Parathyroid adenoma (tissue), 2 donors: ENCODE data around the gene SLC34A1.
"Not testable (repeated sequence)": the region's sequence is repeated elsewhere in the genome, so short reads cannot be mapped to it uniquely, and the experiment has no call there.

Source experiments
- H2AFZ ChIP-seq: fragments of 300-600 bp; sonication (generic); one replicate; pipeline ENCODE4 v1.7.0; 2017; ENCODE audit warnings: antibody characterized with exemption, mild to moderate bottlenecking
- H3K27ac ChIP-seq: fragments of 300-600 bp; sonication (generic); one replicate; pipeline ENCODE4 v1.7.0; 2017
- H3K27me3 ChIP-seq: fragments of 300-600 bp; sonication (generic); one replicate; pipeline ENCODE4 v1.7.0; 2017; ENCODE audit warnings: low read length; ENCODE audit not compliant: control insufficient read depth, insufficient read depth
- H3K36me3 ChIP-seq: fragments of 300-600 bp; sonication (generic); one replicate; pipeline ENCODE4 v1.7.0; 2017; ENCODE audit warnings: low read length; ENCODE audit not compliant: control insufficient read depth, insufficient read depth
- H3K4me1 ChIP-seq: fragments of 300-600 bp; sonication (generic); one replicate; pipeline ENCODE4 v1.7.0; 2017; ENCODE audit warnings: control low read depth
- H3K4me2 ChIP-seq: fragments of 300-600 bp; sonication (generic); one replicate; pipeline ENCODE4 v1.7.0; 2017; ENCODE audit warnings: low read length
- H3K4me3 ChIP-seq: fragments of 300-600 bp; sonication (generic); one replicate; pipeline ENCODE4 v1.7.0; 2017; ENCODE audit warnings: low read depth, low read length
- H3K79me2 ChIP-seq: fragments of 300-600 bp; sonication (generic); one replicate; pipeline ENCODE4 v1.7.0; 2017; ENCODE audit warnings: control low read depth
- H3K9ac ChIP-seq: fragments of 300-600 bp; sonication (generic); one replicate; pipeline ENCODE4 v1.7.0; 2017; ENCODE audit warnings: mild to moderate bottlenecking
- H3K9me3 ChIP-seq: fragments of 300-600 bp; sonication (generic); one replicate; pipeline ENCODE4 v1.7.0; 2017; ENCODE audit warnings: low read length; ENCODE audit not compliant: control insufficient read depth
- TF ChIP-seq, protein P1 (sequence below): fragments of 300-600 bp; sonication (generic); IDR thresholded peaks from one replicate; pipeline ENCODE4 v1.7.0; 2017; ENCODE audit warnings: antibody characterized with exemption, mild to moderate bottlenecking
- donor health status: primary hyperparathyroidism.

SLC34A1 gene

DNA sequence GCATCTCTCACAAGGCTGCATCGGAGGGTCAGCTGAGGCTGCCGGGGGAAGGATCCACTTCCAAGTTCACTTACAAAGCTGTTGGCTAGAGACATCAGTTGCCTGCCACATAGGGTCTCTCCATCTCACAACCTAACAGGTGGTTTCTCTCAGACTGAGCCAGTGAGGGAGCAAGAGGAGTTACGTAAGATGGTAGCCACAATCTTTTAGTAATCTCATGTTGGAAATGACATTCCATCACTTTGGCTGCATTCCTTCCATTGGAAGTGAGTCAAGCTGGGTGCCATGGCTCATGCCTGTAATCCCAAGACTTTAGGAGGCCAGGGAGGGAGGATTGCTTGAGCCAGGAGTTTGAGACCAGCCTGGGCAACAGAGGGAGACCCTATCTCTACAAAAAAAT lies 34.8 kb downstream of the SLC34A1 start:
- H3K36me3 ChIP-seq = no peaks in the 10 kb centered on the region
- H3K9me3 ChIP-seq = no peaks in the 10 kb centered on the region
- no peak overlapping the region for H3K27ac ChIP-seq
- H3K79me2 ChIP-seq = no peaks in the 10 kb centered on the region
- H3K4me1 ChIP-seq = no peaks in the 10 kb centered on the region
- TF ChIP-seq, protein P1, sequence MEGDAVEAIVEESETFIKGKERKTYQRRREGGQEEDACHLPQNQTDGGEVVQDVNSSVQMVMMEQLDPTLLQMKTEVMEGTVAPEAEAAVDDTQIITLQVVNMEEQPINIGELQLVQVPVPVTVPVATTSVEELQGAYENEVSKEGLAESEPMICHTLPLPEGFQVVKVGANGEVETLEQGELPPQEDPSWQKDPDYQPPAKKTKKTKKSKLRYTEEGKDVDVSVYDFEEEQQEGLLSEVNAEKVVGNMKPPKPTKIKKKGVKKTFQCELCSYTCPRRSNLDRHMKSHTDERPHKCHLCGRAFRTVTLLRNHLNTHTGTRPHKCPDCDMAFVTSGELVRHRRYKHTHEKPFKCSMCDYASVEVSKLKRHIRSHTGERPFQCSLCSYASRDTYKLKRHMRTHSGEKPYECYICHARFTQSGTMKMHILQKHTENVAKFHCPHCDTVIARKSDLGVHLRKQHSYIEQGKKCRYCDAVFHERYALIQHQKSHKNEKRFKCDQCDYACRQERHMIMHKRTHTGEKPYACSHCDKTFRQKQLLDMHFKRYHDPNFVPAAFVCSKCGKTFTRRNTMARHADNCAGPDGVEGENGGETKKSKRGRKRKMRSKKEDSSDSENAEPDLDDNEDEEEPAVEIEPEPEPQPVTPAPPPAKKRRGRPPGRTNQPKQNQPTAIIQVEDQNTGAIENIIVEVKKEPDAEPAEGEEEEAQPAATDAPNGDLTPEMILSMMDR = no peak
- H3K27me3 ChIP-seq = no peaks in the 10 kb centered on the region
- no peak overlapping the region for H3K4me2 ChIP-seq
- no peak overlapping the region for H2AFZ ChIP-seq
- no peak overlapping the region for H3K9ac ChIP-seq
- H3K4me3 ChIP-seq = no peak overlapping the region

DNA sequence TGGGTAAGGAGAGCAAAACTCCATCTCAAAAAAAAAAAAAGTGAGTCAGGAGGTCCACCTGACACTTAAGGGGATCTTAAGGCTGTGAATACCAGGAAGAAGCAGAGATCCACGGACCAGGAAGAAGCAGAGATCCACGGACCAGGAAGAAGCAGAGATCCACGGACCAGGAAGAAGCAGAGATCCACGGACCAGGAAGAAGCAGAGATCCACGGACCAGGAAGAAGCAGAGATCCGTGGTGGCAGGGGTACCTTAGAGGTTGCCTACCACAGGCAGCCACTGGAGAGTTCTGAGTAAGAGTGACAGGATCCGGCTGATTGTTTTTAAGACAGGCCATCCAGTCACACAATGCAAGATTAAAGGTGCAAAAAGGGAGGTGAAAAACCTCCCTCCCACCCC lies 36.2 kb downstream of the SLC34A1 start:
- H3K4me1 ChIP-seq, H3K79me2 ChIP-seq, H2AFZ ChIP-seq, H3K9ac ChIP-seq, H3K27ac ChIP-seq, H3K4me3 ChIP-seq, H3K27me3 ChIP-seq, H3K36me3 ChIP-seq, H3K9me3 ChIP-seq, H3K4me2 ChIP-seq: not testable (repeated sequence)

DNA sequence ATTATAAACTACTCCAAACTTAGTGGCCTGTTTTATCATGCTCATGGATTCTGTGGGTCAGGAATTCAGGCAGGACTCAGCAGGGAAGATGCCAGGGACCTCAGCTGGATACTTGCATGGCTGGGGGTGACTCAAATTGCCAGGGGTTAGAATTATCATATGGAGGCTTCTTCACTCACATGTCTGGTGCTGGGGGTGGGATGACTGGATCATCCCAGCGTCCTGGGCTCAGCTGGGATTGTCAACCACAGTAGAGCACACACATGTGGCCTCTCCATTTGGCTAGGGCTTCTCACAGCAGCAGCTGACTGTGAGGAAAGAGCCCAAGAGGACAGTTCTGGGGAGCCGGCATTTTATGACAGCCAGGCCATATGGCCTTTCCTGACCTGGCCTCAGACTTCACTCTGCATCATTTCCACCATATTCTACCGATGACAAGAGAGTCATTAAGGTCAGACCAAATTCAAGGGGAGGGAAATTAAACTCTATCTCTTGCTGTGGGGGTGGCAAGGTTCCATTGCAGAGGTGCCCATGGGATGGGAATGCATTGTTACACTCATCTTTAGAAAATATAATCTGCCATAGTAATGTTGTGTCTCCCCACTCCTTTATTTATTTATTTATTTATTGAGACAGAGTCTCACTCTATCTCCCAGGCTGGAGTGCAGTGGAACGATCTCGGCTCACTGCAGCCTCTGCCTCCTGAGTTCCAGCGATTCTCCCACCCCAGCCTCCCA lies 37.0 kb downstream of the SLC34A1 start:
- no peak overlapping the region for H2AFZ ChIP-seq
- no peak overlapping the region for H3K27ac ChIP-seq
- peaks cover 7% of the 10 kb centered on the region for H3K4me1 ChIP-seq
- H3K4me3 ChIP-seq = no peak overlapping the region
- no peaks in the 10 kb centered on the region for H3K9me3 ChIP-seq
- H3K9ac ChIP-seq = no peak overlapping the region
- no peaks in the 10 kb centered on the region for H3K27me3 ChIP-seq
- H3K4me2 ChIP-seq = no peak overlapping the region
- H3K79me2 ChIP-seq = no peaks in the 10 kb centered on the region
- TF ChIP-seq, protein P1 = no peak
- no peaks in the 10 kb centered on the region for H3K36me3 ChIP-seq

DNA sequence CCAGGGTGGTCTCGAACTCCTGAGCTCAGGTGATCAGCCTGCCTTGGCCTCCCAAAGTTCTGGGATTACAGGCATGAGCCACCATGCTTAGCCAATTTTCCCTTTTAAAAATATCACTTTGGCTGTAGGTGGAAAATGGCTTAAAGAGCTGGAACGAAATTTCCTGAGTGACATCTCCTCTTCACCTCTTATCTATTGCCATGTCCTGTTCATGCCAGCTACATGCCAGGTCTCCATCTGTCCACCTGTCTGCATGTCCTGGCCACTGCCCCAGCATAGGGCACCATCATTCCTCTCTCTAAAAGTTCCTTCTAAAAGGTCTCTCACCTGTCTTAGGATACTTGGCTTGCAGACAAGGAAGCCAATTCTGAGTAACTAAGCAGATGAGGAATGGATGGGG lies 39.4 kb downstream of the SLC34A1 start:
- Histone ChIP-seq H3K9me3 (no peaks in the 10 kb centered on the region), H3K4me1 (peaks cover 17% of the 10 kb centered on the region), H2AFZ (no peak overlapping the region), H3K36me3 (no peaks in the 10 kb centered on the region), H3K79me2 (no peaks in the 10 kb centered on the region), H3K9ac (no peak overlapping the region), H3K4me3 (no peak overlapping the region), H3K27ac (no peak overlapping the region), H3K27me3 (no peaks in the 10 kb centered on the region), H3K4me2 (no peak overlapping the region)
- TF ChIP-seq, protein P1 = no peak

DNA sequence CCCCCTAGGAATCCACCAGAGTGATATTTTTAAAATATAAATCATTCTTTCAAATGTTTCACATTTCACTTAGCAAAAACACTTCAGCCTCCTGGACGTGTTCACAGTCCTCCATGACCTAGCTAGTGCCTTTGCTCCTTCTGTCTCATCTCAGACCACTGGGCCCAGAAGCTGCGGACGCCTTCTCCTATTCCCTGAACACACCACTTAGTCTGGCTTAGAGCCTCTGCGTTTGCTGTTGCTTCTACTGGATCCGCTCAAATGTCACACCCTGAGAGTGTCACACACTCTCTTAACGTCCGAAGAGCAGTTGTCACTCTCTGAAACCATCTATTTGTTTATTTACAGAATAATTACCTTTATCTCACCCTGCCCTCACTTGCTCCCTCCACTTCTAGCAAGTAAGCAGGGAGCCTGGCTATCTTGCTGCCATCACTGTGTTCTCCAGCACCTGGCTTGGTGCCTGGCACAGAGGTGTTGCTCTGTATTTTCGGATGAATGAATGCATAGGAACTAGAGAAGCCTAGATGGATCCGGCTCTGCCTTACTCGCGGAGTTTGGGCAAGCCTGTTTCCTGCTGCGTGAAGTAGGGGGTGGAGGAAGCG lies 41.1 kb downstream of the SLC34A1 start:
- Histone ChIP-seq H3K27ac (peak overlapping the region; percentile 95), H3K9me3 (no peaks in the 10 kb centered on the region)

More for the DNA sequence above, 41.1 kb downstream of the SLC34A1 start:
- Histone ChIP-seq H3K9ac (no peak overlapping the region), H3K79me2 (no peaks in the 10 kb centered on the region), H3K27me3 (no peaks in the 10 kb centered on the region), H3K4me1 (peaks cover 17% of the 10 kb centered on the region), H3K4me3 (peak overlapping the region; percentile 62), H3K36me3 (no peaks in the 10 kb centered on the region), H3K4me2 (peak overlapping the region; percentile 48), H2AFZ (peak overlapping the region; percentile 89)
- TF ChIP-seq, protein P1 = no peak
